ENCODE results near the gene GPRC5C. TPM values are rescaled to one million over a fixed set of nuclear protein-coding genes. Genes with fewer than 3 reads are reported as not detected.

The GPRC5C gene
- total and polyA plus RNA-seq, 7 donors = 42.9 to 123 (median 57.0) TPM

GRCh38 chr17:74443516-74444296, 11.8 kb downstream of the GPRC5C start:
- ATAC-seq (peak in 1 of 4 donors; percentile 2), DNase-seq (no peak)
- H3K27ac ChIP-seq = peak overlapping the region; percentile 92
- 54 to 67% (median 67%) methylated on average over 8 of the region's 8 CpGs for WGBS, 3 donors
- peaks cover 68% of the 10 kb centered on the region for H3K4me1 ChIP-seq
- no peak for TF ChIP-seq CTCF (IDR thresholded peaks at IDR 0.05)
- intact Hi-C loops (cut with DNase I) = no loop called here
- H3K4me3 ChIP-seq = peak overlapping the region; percentile 62
- no peaks in the 10 kb centered on the region for H3K9me3 ChIP-seq
- H3K27me3 ChIP-seq (ENCODE audit: insufficient read depth in 3 of 3, low read length in 2 of 3) = no peaks in the 10 kb centered on the region
- peaks cover 0 to 40% of the 10 kb centered on the region in 2 donors for H3K36me3 ChIP-seq (ENCODE audit: insufficient read depth in 1 of 2, low read depth in 1 of 2)

- H3K27ac ChIP-seq = peak overlapping the region; percentile 92
- H3K4me1 ChIP-seq = peaks cover 71% of the 10 kb centered on the region
- 15 to 45% (median 32%) methylated on average over 11 to 12 of the region's 12 CpGs for WGBS, 3 donors
- no peak for TF ChIP-seq CTCF (IDR thresholded peaks at IDR 0.05)
- DNase-seq = peak; percentile 75 to 89
- H3K9me3 ChIP-seq = no peaks in the 10 kb centered on the region
- intact Hi-C loops (cut with DNase I) = no loop called here
- peaks cover 0 to 40% of the 10 kb centered on the region in 2 donors for H3K36me3 ChIP-seq (ENCODE audit: insufficient read depth in 1 of 2, low read depth in 1 of 2)
- H3K27me3 ChIP-seq (ENCODE audit: insufficient read depth in 3 of 3, low read length in 2 of 3) = no peaks in the 10 kb centered on the region
- ATAC-seq = peak; percentile 36 to 67 (median 46)
- H3K4me3 ChIP-seq = no peak overlapping the region
Measured at GRCh38 chr17:74444406-74444805, 12.5 kb downstream of the GPRC5C start.

- Histone ChIP-seq H3K4me3 (no peak overlapping the region), H3K27me3 (ENCODE audit: insufficient read depth in 3 of 3, low read length in 2 of 3) (no peaks in the 10 kb centered on the region), H3K4me1 (peaks cover 78% of the 10 kb centered on the region), H3K36me3 (ENCODE audit: insufficient read depth in 1 of 2, low read depth in 1 of 2) (peaks cover 0 to 32% of the 10 kb centered on the region in 2 donors), H3K27ac (peak overlapping the region; percentile 92), H3K9me3 (no peaks in the 10 kb centered on the region)
- ATAC-seq = no peak
- TF ChIP-seq CTCF (IDR thresholded peaks at IDR 0.05) = no peak
- DNase-seq = no peak
- 61 to 77% (median 76%) methylated on average over 7 of the region's 7 CpGs for WGBS, 3 donors
- intact Hi-C loops (cut with DNase I) = no loop called here
Measured at GRCh38 chr17:74445158-74445557, 13.3 kb downstream of the GPRC5C start.

- H3K27ac ChIP-seq = peak overlapping the region; percentile 92
- intact Hi-C loops (cut with DNase I) = no loop called here
- TF ChIP-seq CTCF (IDR thresholded peaks at IDR 0.05) = peak; percentile 20
- peaks cover 0 to 17% of the 10 kb centered on the region in 2 donors for H3K36me3 ChIP-seq (ENCODE audit: insufficient read depth in 1 of 2, low read depth in 1 of 2)
- DNase-seq (peak; percentile 88 to 95), ATAC-seq (peak; percentile 62 to 77 (median 70))
- H3K4me1 ChIP-seq = peaks cover 83% of the 10 kb centered on the region
- no peaks in the 10 kb centered on the region for H3K27me3 ChIP-seq (ENCODE audit: insufficient read depth in 3 of 3, low read length in 2 of 3)
- H3K4me3 ChIP-seq = peak overlapping the region; percentile 28
- no peaks in the 10 kb centered on the region for H3K9me3 ChIP-seq
- WGBS, 3 donors = 15 to 34% (median 28%) methylated on average over 31 of the region's 31 CpGs
Measured at GRCh38 chr17:74446551-74447500, 14.9 kb downstream of the GPRC5C start.

Data from psoas muscle (tissue), 8 donors.